Endodermal cell (in vitro differentiated cells): Measurements from ENCODE around the gene TRPM3. TPM values are rescaled to one million over a fixed set of nuclear protein-coding genes. Genes with fewer than 3 reads are reported as not detected.

Experiments
- DNase-seq: peaks from one replicate; pipeline ENCODE4 v3.0.0-alpha.2; 2017
- H3K27ac ChIP-seq: 2 replicates; pipeline ENCODE4 v1.5.1; 2013; ENCODE audit warnings: mild to moderate bottlenecking, low read depth, low read length, moderate library complexity
- H3K27me3 ChIP-seq: 2 replicates; pipeline ENCODE4 v1.6.1; 2013; ENCODE audit warnings: mild to moderate bottlenecking, low read length, moderate library complexity; ENCODE audit not compliant: insufficient read depth, control insufficient read depth, poor library complexity, severe bottlenecking
- H3K36me3 ChIP-seq: 2 replicates; pipeline ENCODE4 v1.7.0; 2013; ENCODE audit warnings: mild to moderate bottlenecking, low read length, moderate library complexity; ENCODE audit not compliant: control insufficient read depth, insufficient read depth
- H3K4me1 ChIP-seq: one replicate; pipeline ENCODE4 v1.7.0; 2013; ENCODE audit warnings: low read length; ENCODE audit not compliant: control insufficient read depth, insufficient read depth
- H3K4me3 ChIP-seq: 2 replicates; pipeline ENCODE4 v1.5.1; 2013; ENCODE audit warnings: mild to moderate bottlenecking, low read length, moderate library complexity
- H3K9ac ChIP-seq: 2 replicates; pipeline ENCODE4 v1.6.1; 2013; ENCODE audit warnings: mild to moderate bottlenecking, low read length, moderate library complexity; ENCODE audit not compliant: poor library complexity, severe bottlenecking; ENCODE audit errors: extremely low read depth
- H3K9me3 ChIP-seq: 2 replicates; pipeline ENCODE4 v1.6.1; 2013; ENCODE audit warnings: mild to moderate bottlenecking, low read length, moderate library complexity; ENCODE audit not compliant: control insufficient read depth
- H3K27ac Mint-ChIP-seq: 2 replicates; pipeline ENCODE4 v1.8.0; 2020; ENCODE audit warnings: mixed read lengths
- H3K27me3 Mint-ChIP-seq: 2 replicates; pipeline ENCODE4 v1.8.0; 2021; ENCODE audit warnings: mild to moderate bottlenecking, mixed read lengths; ENCODE audit not compliant: insufficient read depth
- H3K36me3 Mint-ChIP-seq: 2 replicates; pipeline ENCODE4 v1.8.0; 2020; ENCODE audit warnings: low read depth, mixed read lengths
- H3K4me1 Mint-ChIP-seq: 2 replicates; pipeline ENCODE4 v1.8.0; 2020; ENCODE audit warnings: mixed read lengths
- H3K4me3 Mint-ChIP-seq: 2 replicates; pipeline ENCODE4 v1.8.0; 2020; ENCODE audit warnings: mild to moderate bottlenecking, moderate library complexity, mixed read lengths
- H3K9me3 Mint-ChIP-seq: 2 replicates; pipeline ENCODE4 v1.8.0; 2020; ENCODE audit warnings: mild to moderate bottlenecking, mixed read lengths
- CTCF ChIP-seq: fragments of 200-600 bp; sonication (generic); conservative IDR thresholded peaks from 2 replicates; pipeline ENCODE4 v1.5.0; 2021; ENCODE audit warnings: antibody characterized with exemption, mild to moderate bottlenecking
- WGBS, 2 experiments: methylation state at CpG; one replicate each; pipeline versions ENCODE4 v1.1.5 to v1.1.7; 2013; ENCODE audit warnings: missing lambda C conversion rate in 2 of 2, mixed read lengths in 1 of 2; ENCODE audit not compliant: insufficient coverage in 1 of 2, insufficient read length in 1 of 2; 5-methylcytosine and 5-hydroxymethylcytosine counted together
- total RNA-seq, 2 donors: library from RNA; stranded (reverse); fragmentation: NEBNext Ultra II Directional in 1 of 2; extraction: Animal tissue kit (Norgen Biotek cat#: 25700) in 1 of 2; gene quantifications; 2 replicates in 1 of 2; 3 replicates in 1 of 2; pipeline ENCODE4 v1.2.1, GENCODE V29; 2021

The TRPM3 gene
- total RNA-seq, 2 donors from 2014 or later = 1.8 to 2.5 TPM

- H3K4me3 Mint-ChIP-seq = no peak overlapping the region
- H3K27me3 Mint-ChIP-seq = no peaks in the 10 kb centered on the region
- Histone ChIP-seq H3K4me3 (no peak overlapping the region), H3K4me1 (no peaks in the 10 kb centered on the region), H3K36me3 (no peaks in the 10 kb centered on the region), H3K27me3 (no peaks in the 10 kb centered on the region), H3K27ac (no peak overlapping the region), H3K9me3 (no peaks in the 10 kb centered on the region), H3K9ac (no peak overlapping the region)
- H3K9me3 Mint-ChIP-seq = no peaks in the 10 kb centered on the region
- 85 to 100% methylated on average over 1 to 3 of the region's 4 CpGs for WGBS, 2 experiments
- no peaks in the 10 kb centered on the region for H3K36me3 Mint-ChIP-seq
- H3K27ac Mint-ChIP-seq = no peak overlapping the region
- H3K4me1 Mint-ChIP-seq = no peaks in the 10 kb centered on the region
- no peak for TF ChIP-seq CTCF
- DNase-seq = no peak
Measured at GRCh38 chr9:70580606-70581195, 540.7 kb downstream of the TRPM3 start.

- no peak overlapping the region for H3K9ac ChIP-seq
- no peak overlapping the region for H3K4me3 ChIP-seq
- H3K36me3 Mint-ChIP-seq = no peaks in the 10 kb centered on the region
- H3K36me3 ChIP-seq = no peaks in the 10 kb centered on the region
- no peaks in the 10 kb centered on the region for H3K4me1 Mint-ChIP-seq
- H3K4me3 Mint-ChIP-seq = no peak overlapping the region
- no peaks in the 10 kb centered on the region for H3K4me1 ChIP-seq
- H3K9me3 ChIP-seq = no peaks in the 10 kb centered on the region
- H3K9me3 Mint-ChIP-seq = no peaks in the 10 kb centered on the region
- 75 to 95% methylated on average over 5 to 7 of the region's 7 CpGs for WGBS, 2 experiments
- no peak overlapping the region for H3K27ac Mint-ChIP-seq
- DNase-seq = no peak
- no peaks in the 10 kb centered on the region for H3K27me3 Mint-ChIP-seq
- no peak for TF ChIP-seq CTCF
- H3K27me3 ChIP-seq = no peaks in the 10 kb centered on the region
- H3K27ac ChIP-seq = no peak overlapping the region
Measured at GRCh38 chr9:70579686-70580085, 541.7 kb downstream of the TRPM3 start.

- DNase-seq = peak; percentile 65
- no peak overlapping the region for H3K4me3 ChIP-seq
- H3K27ac ChIP-seq = no peak overlapping the region
- 83 to 89% methylated on average over 1 of the region's 1 CpG for WGBS, 2 experiments
- Mint-ChIP-seq H3K36me3 (no peaks in the 10 kb centered on the region), H3K27ac (no peak overlapping the region), H3K9me3 (no peaks in the 10 kb centered on the region), H3K27me3 (no peaks in the 10 kb centered on the region), H3K4me3 (no peak overlapping the region), H3K4me1 (peaks cover 8% of the 10 kb centered on the region)
- no peaks in the 10 kb centered on the region for H3K27me3 ChIP-seq
- H3K9me3 ChIP-seq = no peaks in the 10 kb centered on the region
- no peak overlapping the region for H3K9ac ChIP-seq
- H3K4me1 ChIP-seq = no peaks in the 10 kb centered on the region
- no peaks in the 10 kb centered on the region for H3K36me3 ChIP-seq
- peak; percentile 62 for TF ChIP-seq CTCF
Measured at GRCh38 chr9:70578720-70579119, 542.7 kb downstream of the TRPM3 start.
